Measurements from ENCODE around the gene CD81. TPM values are rescaled to one million over a fixed set of nuclear protein-coding genes. Genes with fewer than 3 reads are reported as not detected.

CD81 gene
- total RNA-seq, 1 experiment from 2014 or later: 194 TPM

- TF ChIP-seq CTCF (conservative IDR thresholded peaks at IDR 0.05; ENCODE audit: low read depth, low read length): no peak
- TF ChIP-seq EZH2 (IDR thresholded peaks at IDR 0.05; ENCODE audit: borderline replicate concordance, low read depth, low read length, poor library complexity, severe bottlenecking): no peak
- no TSS peak for BruUV-seq (replicated peaks)
- no peaks in the 10 kb centered on the region for H3K27me3 ChIP-seq (replicated peaks; ENCODE audit: insufficient read depth, low read depth, low read length, poor library complexity)
- ChIA-PET CTCF (interaction anchor here (1.3 kb wide), 1 partner anchor 11 kb away, joined by 3 read pairs; no protein-coding TSS in a partner anchor), POLR2A (ENCODE audit: low non-redundant PET) (interaction anchor here (0.6 kb wide), 1 partner anchor 32 kb away, joined by 4 read pairs; no protein-coding TSS in a partner anchor)
- H3K4me1 ChIP-seq (ENCODE audit: insufficient read depth, low read length, poor library complexity, severe bottlenecking): no peaks in the 10 kb centered on the region
- no peaks in the 10 kb centered on the region for H3K36me3 ChIP-seq (ENCODE audit: insufficient read depth, low read length, poor library complexity, severe bottlenecking)
- no peaks in the 10 kb centered on the region for H3K9me3 ChIP-seq (ENCODE audit: low read depth, low read length, poor library complexity, severe bottlenecking)
- no peak overlapping the region for H3K27ac ChIP-seq (ENCODE audit: low read depth, low read length, poor library complexity, severe bottlenecking)
- H3K4me3 ChIP-seq (ENCODE audit: low read depth, low read length, poor library complexity, severe bottlenecking): no peak overlapping the region
- intact Hi-C loops (cut with micrococcal nuclease; ENCODE audit: unreplicated experiment): no loop called here
- no peak for DNase-seq (ENCODE audit: low spot score)
Measured at GRCh38 chr11:2409611-2410468, 32.7 kb downstream of the CD81 start.

GRCh38 chr11:2410616-2411015 is 33.5 kb downstream of the CD81 start:
- Histone ChIP-seq H3K27me3 (replicated peaks; ENCODE audit: insufficient read depth, low read depth, low read length, poor library complexity) (no peaks in the 10 kb centered on the region), H3K27ac (ENCODE audit: low read depth, low read length, poor library complexity, severe bottlenecking) (no peak overlapping the region), H3K9me3 (ENCODE audit: low read depth, low read length, poor library complexity, severe bottlenecking) (no peaks in the 10 kb centered on the region), H3K36me3 (ENCODE audit: insufficient read depth, low read length, poor library complexity, severe bottlenecking) (no peaks in the 10 kb centered on the region), H3K4me3 (ENCODE audit: low read depth, low read length, poor library complexity, severe bottlenecking) (no peak overlapping the region), H3K4me1 (ENCODE audit: insufficient read depth, low read length, poor library complexity, severe bottlenecking) (no peaks in the 10 kb centered on the region)
- BruUV-seq (replicated peaks): no TSS peak
- TF ChIP-seq EZH2 (IDR thresholded peaks at IDR 0.05; ENCODE audit: borderline replicate concordance, low read depth, low read length, poor library complexity, severe bottlenecking) (no peak), CTCF (conservative IDR thresholded peaks at IDR 0.05; ENCODE audit: low read depth, low read length) (no peak)
- intact Hi-C loops (cut with micrococcal nuclease; ENCODE audit: unreplicated experiment): no loop called here
- POLR2A ChIA-PET (ENCODE audit: low non-redundant PET): no interaction called here
- DNase-seq (ENCODE audit: low spot score): no peak
- CTCF ChIA-PET: interaction anchor here (1.3 kb wide), 1 partner anchor 10 kb away, joined by 3 read pairs; no protein-coding TSS in a partner anchor

- no peaks in the 10 kb centered on the region for H3K4me1 ChIP-seq (ENCODE audit: insufficient read depth, low read length, poor library complexity, severe bottlenecking)
- intact Hi-C loops (cut with micrococcal nuclease; ENCODE audit: unreplicated experiment): no loop called here
- H3K4me3 ChIP-seq (ENCODE audit: low read depth, low read length, poor library complexity, severe bottlenecking): no peak overlapping the region
- no peak for TF ChIP-seq CTCF (conservative IDR thresholded peaks at IDR 0.05; ENCODE audit: low read depth, low read length)
- no peak for TF ChIP-seq EZH2 (IDR thresholded peaks at IDR 0.05; ENCODE audit: borderline replicate concordance, low read depth, low read length, poor library complexity, severe bottlenecking)
- ChIA-PET CTCF (no interaction called here), POLR2A (ENCODE audit: low non-redundant PET) (no interaction called here)
- H3K27ac ChIP-seq (ENCODE audit: low read depth, low read length, poor library complexity, severe bottlenecking): no peak overlapping the region
- no peaks in the 10 kb centered on the region for H3K36me3 ChIP-seq (ENCODE audit: insufficient read depth, low read length, poor library complexity, severe bottlenecking)
- no TSS peak for BruUV-seq (replicated peaks)
- no peaks in the 10 kb centered on the region for H3K27me3 ChIP-seq (replicated peaks; ENCODE audit: insufficient read depth, low read depth, low read length, poor library complexity)
- H3K9me3 ChIP-seq (ENCODE audit: low read depth, low read length, poor library complexity, severe bottlenecking): no peaks in the 10 kb centered on the region
- no peak for DNase-seq (ENCODE audit: low spot score)
Measured at GRCh38 chr11:2411446-2412305, 34.6 kb downstream of the CD81 start.

Measured in A673 (cell line).